HG03354 (cell line): Measurements from ENCODE around the gene CFL2.

Source experiments
- ATAC-seq: cut with Tn5 transposase; IDR thresholded peaks from one replicate; pipeline ENCODE4 v1.9.1; 2021; ENCODE audit warnings: mild to moderate bottlenecking; ENCODE audit not compliant: unreplicated experiment, poor library complexity, severe bottlenecking

The CFL2 gene

GRCh38 chr14:34680806-34681479 is 33.5 kb downstream of the CFL2 start:
- ATAC-seq, result no peak

DNA sequence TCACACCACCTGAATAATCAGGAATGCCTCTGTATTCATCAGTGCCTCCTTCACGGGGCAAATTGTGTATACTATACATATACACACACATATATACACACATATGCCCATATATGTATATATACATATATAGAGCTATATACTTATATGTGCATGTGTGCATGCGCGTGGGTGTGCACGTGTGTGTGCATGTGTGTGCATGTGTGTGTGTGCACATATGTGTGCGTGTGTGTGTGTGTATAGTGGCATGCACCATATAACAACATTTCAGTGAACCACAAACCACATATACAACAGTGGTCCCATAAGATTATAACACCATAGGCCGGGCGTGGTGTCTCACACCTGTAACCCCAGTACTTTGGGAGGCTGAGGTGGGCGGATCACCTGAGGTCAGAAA is 35.7 kb downstream of the CFL2 start:
- no peak for ATAC-seq

- ATAC-seq, result no peak
These were observed 36.1 kb downstream of the CFL2 start for GRCh38 chr14:34678306-34678705.

GRCh38 chr14:34676516-34677211 is 37.7 kb downstream of the CFL2 start:
- ATAC-seq, result no peak

DNA sequence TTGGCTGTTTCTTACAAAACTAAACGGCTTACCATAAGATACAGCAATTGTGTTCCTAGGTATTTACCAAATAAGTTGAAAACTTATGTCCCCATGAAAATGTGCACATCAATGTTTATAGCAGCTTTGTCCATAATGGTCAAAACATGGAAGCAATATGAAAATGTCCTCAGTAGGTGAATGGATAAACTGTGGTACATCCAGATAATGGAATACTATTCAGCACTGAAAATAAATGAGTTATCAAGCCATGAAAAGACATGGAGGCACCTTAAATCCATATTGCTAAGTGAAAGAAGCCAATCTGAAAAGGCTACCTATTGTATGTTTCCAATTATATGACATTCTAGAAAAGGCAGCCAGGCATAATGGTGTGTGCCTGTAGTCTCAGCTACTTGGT is 40.7 kb downstream of the CFL2 start:
- ATAC-seq, result no peak

DNA sequence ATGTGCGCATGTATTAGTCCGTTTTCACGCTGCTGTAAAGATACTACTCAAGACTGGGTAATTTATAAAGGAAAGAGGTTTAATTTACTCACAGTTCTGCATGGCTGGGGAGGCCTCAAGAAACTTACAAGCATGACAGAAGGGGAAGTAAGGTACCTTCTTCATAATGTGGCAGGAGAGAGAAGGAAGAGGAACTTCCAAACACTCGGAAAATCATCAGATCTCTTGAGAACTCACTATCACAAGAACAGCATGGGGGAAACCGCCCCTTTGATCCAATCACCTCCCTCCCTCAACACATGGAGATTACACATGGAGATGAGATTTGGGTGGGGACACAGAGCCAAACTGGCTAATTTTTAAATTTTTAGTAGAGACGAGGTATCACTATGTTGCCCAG is 42.7 kb downstream of the CFL2 start:
- no peak for ATAC-seq

- no peak for ATAC-seq
These were observed 46.3 kb downstream of the CFL2 start for GRCh38 chr14:34668111-34668510.

- ATAC-seq, result no peak
These were observed 47.4 kb downstream of the CFL2 start for GRCh38 chr14:34667007-34667406.

GRCh38 chr14:34665785-34666435 is 48.5 kb downstream of the CFL2 start:
- no peak for ATAC-seq

- ATAC-seq, result no peak
These were observed 51.8 kb downstream of the CFL2 start for GRCh38 chr14:34662561-34663088.

DNA sequence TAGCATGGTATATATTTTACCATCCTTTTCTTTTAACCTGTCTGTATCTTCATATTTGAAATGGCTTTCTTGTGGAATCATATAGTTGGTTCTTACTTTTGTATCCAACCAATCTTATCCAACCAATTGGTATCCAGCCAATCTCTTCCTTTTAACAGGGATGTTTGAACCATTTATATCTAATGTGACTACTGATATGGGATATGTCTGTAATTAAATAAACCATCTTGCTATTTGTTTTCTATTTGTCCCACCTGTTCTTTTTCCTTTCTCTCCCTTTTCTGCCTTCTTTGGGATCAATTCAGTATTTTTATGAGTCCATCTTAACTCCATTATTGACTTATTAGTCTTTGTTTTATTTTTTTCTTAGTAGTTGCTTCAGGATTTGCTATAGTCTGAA is 53.6 kb downstream of the CFL2 start:
- ATAC-seq, result no peak
